Stimulated activated CD8-positive, alpha-beta memory T cell treated with anti-CD3 and anti-CD28 coated beads, Interleukin-4, amount 100 ng/mL, for 24 hours (primary cell): ENCODE results near the gene ENOX1.

Experiments
- DNase-seq: peaks from one replicate; pipeline ENCODE4 v3.0.0-alpha.2; 2020; ENCODE audit warnings: low read depth

ENOX1 gene

DNA sequence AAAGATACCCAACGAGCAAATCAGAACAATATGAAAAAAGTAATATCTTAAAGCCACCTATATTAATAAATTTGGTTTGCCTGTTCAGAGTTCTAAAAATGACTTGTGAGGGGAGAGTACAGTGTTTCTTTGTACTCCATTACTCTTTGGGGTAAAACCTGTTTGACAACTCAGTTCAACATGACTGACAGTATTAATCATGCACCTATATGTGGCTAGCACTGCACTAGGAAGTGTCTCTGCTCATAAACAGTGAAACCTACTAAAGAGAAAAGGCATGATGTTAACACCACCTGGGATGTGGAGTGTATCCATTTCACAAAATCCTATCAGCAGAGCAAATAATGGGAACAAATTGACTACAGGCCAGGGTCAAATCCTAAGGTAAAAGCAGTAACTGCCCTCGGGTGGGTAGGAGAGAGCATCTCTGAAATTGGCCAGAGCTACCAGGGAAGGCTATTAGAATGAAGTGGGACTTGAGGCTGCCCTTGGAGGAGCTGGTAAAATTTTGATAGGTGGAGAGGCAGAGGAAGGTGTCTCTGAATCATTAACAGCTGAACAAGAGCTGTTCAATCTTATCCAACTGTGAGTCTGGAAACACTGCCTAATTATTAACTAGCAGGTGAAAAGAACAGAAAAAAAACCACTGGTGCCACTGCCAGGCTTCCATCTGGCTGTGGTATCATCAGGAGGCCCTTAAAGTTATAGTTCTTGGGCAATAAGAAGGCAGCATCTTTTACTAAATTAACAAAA is 398.3 kb downstream of the ENOX1 start:
- no peak for DNase-seq

DNA sequence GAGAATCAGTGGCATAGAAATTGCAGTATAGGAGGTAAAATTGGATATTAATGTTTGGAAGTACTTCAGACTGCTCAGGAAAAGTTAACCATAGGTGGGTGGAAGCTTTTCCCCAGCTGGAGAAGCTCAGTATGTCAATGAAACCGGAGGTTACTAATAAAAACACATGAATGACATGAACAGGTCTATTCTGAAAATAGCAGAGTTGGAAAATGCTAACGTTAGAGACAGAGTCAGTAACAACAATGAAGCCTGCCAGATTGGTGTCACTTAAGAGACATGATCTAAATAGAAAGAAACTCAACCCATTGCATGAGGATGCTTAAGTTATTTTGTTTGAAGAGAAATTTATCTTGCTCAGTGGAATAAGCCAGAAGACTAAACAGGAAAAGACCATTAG is 398.9 kb downstream of the ENOX1 start:
- no peak for DNase-seq

DNA sequence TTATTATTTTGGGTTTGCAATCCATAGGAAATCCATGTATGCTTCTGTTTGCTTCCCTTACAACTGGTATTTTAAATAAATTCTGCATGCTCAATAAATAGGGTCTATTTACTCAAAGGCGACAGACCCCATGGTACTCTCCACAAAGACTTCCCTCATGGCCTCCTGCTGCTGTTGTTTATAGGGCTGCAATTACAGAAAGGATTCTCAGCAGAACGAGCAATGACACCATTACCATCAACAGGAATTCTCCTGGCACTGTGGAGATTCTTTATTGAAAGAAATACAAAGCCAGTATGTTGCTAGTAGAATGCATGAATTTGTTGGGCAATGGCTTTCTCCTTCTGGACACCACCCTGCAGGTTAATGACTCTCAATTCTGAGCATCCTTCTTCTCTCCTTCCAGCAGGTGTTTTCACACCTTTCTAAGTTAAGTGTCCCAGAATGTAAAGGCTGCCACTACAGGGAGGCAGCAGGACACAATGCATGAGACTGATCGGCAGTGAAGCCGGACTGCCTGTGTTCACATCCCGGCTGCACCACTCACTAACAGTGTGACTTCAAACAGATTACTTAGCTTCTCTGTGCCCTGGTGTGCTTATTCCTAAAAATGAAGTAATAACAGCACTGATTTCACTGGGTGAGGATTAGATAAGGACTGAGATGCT is 403.1 kb downstream of the ENOX1 start:
- DNase-seq, result no peak

DNA sequence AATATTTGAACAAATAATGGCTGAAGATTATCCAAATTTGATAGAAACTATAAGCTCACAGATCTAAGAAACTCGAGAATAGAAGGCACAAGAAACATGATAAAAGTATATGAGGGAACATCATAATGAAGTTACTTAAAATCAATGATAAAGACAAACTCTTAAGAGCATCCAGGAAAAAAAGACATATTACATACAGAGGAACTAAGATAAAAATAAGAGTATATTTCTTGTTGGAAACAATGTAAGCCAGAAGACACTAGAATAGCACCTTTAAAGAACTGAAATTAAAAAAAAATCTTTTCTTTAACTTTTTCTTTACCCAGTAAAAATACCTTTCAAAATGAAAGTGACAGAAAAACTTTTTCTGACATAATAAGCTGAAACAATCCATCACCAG is 407.0 kb downstream of the ENOX1 start:
- DNase-seq, result no peak

DNA sequence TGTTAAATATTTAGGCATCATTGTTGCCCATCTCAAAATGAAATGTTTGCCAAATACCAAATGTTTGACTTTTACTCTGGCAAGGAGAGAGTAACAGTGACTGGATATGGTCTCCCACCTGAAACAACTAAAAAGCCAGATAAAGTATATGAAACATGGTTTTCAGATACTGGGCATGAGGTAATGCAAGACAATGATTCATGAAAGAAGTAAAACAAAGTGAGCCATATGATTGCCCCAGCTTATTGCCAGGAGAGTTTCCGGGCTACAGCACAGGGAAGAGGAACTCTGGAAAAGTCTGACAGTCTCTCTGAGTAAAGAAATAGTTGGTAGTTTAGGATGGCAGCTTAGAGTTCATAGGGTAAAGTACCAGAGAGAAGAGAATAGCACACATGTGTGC is 408.8 kb downstream of the ENOX1 start:
- DNase-seq, result no peak

DNA sequence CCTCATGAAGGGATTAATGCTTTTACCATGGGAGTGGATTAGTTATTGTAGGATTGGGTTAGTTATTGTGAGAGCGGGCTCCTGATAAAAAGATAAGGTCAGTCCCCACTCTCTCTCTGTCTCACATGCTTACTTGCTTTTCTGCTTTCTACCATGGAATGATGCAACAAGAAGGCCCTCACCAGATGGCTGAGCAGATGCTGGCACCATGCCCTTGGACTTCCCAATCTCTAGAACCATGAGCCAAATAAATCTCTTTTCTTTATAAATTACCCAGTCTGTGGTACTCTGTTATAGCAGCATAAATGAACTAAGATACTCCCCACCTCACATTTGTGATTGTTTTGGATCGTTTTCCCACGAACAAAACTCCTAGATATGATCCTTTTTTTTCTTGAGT is 409.6 kb downstream of the ENOX1 start:
- no peak for DNase-seq

DNA sequence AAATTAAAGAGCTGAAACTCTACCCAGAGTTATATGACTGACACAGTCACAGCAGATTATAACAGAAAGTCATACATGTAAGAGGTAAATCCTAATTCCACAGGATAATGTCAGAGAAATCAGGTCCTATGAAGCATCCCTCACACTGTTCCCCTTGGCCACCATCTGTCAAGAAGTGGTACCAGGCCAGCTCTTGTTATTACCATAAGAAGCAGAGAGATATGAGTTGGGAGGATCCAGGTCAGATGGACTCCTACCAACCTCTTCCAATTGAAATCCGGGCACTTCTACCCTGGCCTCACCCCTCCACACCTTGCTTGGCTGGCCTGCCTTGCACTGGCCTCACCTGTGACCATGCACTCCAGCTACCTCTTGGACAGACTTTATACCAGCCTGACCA is 410.2 kb downstream of the ENOX1 start:
- DNase-seq, result no peak

DNA sequence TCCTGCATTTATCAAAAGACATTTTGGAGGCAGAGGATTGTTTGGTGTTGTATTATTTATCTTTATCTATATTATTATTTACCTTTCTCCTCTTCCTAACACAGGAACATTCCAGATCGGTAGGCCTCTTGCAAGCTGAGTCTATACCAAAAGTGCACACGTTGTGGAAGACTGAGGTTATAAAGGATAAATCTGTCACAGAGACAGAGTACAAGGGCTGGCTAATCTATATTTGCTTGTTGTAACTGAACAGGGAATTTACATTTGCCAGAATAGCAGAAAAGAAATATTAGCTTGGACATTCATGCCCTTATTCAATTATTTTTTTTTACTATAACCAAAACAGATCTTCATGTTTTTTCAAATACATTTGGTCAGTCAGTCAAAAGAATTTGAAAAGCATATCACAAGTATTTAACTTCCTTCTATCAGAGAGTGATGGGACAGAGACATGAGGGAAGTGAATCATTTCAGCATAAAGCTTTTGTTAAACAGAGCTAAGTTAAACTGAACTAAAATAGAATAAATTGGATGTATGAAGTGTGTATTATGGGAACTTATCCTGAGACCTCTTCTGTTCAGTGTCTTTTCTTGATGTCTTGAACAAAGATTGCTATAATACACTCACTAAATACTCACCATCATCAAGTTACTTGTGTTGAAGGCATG is 410.8 kb downstream of the ENOX1 start:
- no peak for DNase-seq

DNA sequence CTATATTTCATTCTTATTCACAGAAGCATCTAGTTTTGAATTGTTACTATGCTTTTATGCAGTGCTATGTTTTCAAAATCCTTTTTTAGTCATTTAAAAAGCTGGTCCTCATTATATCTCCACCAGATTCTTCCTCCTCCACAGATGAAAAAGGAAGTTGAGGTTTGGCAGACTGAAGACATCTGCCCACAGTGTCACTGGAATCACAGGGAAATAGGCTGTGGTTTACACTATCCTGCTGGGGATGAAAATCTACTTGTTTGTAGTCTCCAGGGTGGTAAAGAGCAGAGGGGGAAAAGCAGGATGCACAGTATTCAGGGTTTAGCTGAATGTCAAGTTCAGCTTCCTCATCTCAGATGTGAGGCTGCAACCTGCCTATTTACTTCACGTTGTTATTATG is 412.2 kb downstream of the ENOX1 start:
- DNase-seq, result no peak

DNA sequence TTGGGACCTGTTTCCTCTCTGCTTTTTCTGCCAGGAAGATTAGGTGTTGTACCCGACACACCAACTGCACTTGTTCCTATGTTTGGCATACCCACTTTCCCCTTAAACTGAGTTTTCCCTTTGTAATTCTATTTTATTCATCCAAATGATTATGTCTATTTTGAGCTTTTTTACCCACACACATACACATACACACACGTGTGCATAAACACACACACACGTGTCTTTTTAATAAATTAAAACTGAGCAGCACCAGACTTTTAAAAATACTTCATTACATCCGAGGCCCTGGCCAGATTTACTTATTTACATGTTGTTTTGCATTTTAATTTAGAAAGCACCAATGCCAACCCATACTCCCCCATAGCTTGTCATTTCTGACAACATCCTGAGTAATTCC is 413.4 kb downstream of the ENOX1 start:
- DNase-seq, result no peak

DNA sequence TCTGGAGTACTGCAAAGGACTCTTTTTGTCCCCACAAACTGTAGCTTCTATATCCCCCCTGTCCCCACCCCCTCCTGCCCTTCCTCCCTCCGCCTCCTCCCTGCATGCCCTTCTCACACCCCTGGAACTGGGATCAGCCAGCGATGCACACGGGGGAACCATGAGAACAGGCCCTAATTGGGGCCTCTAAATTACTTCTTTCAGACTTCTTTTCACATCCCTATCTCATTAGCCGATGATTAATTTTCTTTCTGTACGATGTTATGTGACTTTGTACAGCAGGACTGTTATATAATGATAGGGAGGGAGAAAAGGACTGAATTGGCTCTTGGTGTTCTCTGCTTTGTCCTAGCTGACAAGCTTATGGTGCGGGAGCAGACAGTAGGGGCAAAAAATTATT is 415.9 kb downstream of the ENOX1 start:
- no peak for DNase-seq

DNA sequence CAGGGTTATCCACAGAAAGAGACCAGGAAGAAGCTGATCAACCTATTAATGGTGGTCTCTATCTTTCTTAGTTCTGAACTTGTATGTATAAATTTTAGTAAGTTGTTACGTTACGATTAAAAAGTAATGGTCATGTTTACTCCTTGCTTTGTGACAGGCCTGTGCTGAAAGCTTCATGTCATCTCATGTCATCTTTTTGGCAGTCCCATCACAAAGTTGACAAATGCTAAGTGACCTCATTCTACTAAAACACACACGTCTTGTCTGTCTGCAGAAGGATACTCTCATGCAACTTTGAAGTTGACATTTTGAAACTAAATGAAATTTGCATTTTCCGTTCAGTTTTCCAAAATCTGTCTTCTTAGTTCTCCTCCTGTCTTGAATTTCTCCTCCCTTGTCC is 417.5 kb downstream of the ENOX1 start:
- no peak for DNase-seq

DNA sequence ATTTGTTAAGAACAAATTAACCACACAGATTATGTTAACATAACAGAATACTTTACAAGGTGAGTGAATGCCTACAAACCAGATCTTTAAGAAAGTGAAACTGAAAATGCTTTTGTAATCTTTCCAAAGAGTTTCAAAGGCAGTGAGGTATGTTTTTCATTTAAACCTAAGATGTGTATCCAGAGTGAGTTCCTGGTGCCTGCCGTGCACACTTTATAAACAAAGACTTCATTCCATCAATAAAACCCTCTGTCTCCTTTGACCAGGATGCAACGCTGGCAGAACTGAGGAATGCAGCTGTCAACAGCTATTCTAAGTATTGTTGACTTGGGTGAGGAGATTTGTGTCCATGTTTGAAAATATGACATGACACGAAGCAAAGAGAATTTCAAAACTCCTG is 418.8 kb downstream of the ENOX1 start:
- DNase-seq, result no peak

DNA sequence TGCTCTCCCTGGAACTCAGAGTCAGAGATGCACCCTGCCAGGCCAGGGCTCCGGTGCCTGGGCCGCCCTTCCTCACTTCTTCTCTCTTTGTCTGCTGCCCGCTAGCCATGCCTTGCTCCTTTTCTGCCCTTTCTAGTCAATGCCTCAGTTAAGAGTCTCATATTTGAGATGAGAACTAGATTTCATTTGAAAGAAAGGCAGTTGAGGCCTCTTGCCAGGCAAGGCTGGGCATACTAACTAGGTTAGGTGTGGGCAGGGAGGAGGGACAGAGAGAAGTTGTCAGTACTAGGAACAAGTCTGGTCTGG is 421.8 kb downstream of the ENOX1 start:
- DNase-seq, result no peak

DNA sequence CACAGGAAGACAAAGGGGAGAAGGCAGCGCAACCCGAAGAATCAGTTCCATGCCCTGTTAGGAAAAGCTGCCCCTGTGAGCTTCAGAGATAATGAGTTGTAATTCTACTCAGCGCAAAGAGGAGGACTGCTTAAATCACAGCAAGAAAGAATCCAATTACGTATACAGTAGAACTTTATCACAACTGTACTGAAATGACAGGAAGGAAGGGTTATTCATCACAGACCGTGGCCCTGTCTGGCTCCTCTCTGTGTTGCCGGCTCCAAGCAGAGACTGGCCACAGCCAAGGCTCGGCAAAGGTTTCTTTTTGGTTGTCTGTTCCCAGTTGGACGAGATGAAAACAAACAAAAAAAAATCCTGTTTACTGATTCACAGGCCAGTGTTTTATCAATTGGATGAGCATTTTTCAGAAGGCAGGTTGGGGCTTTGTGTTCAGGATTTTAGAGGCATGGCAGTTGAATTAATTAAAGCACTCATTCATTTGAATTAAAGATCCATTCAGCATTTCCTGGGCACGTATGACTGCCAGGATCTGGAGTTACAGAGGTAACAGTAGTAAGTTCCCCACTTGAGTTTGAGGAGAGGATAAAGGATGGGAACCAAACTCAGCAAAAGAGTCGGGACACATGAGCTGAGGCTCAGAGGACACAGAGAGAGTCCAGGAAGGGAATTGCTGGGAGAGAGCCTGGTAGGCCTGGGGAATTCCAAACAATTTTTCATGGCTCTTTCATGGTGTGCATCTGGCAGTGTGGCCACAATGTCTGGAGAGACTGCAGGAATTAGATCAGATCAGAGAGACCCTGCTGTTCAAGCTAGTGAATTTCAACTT is 422.3 kb downstream of the ENOX1 start:
- DNase-seq, result no peak

DNA sequence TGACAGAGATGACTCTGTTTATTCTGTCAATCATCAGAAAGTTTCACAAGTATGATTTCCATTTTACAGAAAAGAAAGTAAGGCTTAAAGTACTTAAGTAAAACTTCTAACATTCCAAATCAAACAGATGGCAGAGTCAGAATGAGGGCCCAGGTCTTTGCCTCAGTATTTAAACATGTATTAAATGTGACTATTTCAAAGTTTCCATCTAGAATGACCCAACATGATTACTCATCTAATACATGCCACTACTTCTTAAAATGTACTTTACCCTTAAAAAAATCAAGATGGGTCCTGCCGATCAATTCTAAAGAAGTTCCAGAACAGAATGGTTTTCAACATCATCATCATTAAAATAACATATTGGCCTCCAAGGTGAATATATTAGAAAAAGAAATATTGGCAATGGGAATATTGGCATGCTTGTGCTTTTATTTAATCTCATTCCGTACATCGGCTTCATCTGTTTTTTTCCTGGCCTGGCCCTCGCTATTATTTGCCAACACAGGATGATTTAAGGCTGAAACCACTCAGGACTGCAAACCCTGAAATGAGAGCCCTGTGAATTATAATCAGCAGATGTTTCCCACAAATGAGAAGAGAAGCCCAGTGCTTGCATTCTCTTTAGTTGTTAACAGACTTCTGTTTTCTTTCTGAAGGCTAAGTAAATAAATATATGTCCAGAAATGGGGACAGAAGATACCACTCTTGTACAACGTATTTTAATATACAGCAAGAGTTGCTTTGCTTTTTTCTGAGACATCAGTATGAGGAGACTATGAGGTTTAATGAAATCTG is 423.4 kb downstream of the ENOX1 start:
- no peak for DNase-seq

DNA sequence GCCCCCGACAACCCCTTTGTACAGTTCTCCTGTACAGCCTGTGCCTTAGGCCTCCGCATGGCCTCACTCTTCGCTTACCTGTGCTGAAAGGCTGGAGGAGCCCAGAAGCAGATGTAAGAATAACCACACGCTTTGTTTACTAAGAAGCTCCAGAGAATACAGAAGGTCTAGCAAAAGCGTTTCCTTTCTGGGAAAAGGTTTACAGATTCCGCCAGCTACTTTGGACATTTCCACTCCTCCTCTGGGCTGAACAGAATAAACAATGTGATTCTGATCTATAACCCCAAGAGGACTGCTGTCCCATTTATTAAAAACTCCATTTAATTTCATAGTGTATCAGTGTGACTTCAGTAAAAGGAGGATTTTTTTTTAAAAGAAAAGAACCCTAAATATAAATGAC is 424.2 kb downstream of the ENOX1 start:
- no peak for DNase-seq

DNA sequence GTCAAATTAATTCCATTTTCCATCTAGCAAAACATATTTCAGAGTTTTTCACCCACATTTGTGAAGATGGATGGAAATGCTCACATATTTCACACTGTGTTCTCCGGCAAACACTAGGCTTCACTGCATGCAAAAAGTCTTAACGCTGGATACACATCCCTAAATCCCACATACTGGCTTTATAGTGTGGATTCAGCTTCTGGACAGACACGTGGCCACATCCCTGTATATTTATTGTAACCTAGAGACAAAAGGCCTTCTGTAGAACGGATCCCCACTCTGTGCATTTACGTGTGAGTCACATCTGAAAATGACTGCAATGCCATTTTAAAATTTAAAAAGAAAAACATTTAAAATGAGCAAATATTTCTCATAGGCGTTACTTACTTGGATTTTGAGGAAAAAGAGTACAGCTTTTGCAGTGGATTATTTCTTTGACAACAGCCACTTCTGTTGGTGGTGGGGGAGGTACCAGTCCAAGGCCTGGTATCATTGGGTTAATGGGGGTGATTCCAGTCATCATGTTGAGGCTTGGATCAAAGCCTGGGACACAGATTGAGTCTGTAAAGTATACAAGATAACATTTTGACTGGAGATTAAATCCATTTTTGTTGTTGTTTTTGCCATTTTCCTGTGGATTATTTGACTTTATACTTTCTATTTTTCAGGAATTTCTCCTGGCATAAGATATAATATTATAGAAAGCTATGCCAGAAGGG is 425.7 kb downstream of the ENOX1 start:
- DNase-seq, result no peak

DNA sequence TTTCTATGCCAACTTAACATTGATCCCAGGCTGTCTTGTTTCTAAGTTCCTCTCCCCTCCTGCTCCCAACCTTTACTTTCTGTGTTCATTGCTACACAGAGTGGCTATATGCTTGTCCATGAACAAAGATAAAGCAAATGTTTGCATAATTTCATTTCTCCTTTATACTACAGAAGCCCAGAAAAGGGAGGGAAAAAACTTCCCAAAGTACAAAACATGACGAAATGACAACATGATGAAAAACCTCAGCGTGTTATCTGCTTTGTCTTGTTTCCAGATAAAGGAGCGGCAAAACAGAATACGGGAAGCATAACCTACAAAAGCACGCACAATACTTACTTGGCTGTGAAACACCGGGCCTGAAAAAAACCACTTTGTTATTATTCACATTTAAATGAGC is 426.6 kb downstream of the ENOX1 start:
- DNase-seq, result no peak

DNA sequence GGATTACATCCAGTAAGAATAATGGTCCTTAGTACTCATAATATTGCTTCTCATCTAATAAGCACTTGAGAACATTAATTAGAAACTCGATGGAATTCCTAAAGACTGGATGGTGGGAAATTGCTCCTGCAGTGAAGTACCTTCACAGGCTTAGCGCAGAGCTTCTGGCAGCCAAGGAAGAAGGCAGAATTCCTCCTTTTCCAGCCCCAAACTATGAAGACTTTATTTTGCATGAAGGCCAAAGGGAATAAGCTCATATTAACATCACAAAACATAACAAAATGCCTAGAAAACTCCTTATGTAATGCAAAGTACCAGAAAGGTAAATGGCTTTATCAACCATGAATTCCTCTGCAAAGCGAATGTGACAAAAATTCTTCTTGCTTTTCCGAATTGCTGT is 427.2 kb downstream of the ENOX1 start:
- DNase-seq, result no peak

DNA sequence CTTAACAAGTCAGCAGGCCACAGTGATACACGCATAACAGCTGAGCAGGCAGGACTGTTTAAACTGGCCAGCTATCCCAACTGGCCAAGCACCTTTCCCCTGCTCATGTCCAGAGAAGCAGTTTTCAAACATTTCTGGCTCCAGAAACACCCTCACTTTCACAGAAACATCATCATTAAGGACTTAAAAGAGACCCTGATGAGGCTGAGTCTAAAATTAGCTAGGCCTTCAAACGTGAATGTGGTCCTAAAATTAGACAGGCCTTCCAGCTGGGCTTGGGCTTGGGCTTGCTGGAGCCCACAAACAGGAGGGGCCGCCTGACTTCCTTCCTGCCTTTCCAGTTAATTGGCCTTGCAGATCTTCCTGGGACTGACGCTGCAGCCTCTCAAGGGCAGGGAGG is 429.2 kb downstream of the ENOX1 start:
- DNase-seq, result no peak
